Measurements from ENCODE around the gene SURF4. TPM values are rescaled to one million over a fixed set of nuclear protein-coding genes. Genes with fewer than 3 reads are reported as not detected.

The SURF4 gene
- total and polyA plus RNA-seq, 2 of the 13 experiments (the other 11 are each of a cell fraction or from before 2014, with no cell fraction given), result 220 to 265 TPM

DNA sequence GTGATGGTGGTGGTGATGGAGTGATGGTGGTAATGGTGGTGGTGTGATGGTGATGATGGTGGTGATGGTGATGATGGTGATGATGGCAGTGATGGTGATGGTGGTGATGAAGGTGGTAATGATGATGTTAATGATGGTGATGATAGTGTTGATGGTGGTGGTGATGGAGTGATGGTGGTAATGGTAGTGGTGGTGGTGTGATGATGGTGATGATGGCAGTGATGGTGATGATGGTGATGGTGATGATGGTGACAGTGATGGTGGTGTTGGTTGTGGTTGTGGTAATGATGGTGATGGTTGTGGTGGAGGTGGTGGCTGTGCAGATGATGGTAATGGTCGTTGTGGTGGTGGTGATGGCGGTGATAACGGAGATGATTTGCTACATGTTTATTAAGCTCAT lies 7.6 kb upstream of the SURF4 start:
- Histone ChIP-seq H3K9me3 (ENCODE audit: low read length) (peaks cover 10% of the 10 kb centered on the region; the same call in 1 of the 2 replicates), H3K36me3 (replicated peaks in 1 of 2; ENCODE audit: control insufficient read depth in 1 of 2, insufficient read depth in 2 of 2, low read length in 2 of 2) (no peaks in the 10 kb centered on the region), H3K79me2 (ENCODE audit: insufficient read depth, low read length) (no peaks in the 10 kb centered on the region), H3K4me3 (replicated peaks in 1 of 3; ENCODE audit: insufficient read depth in 1 of 3, low read depth in 2 of 3, low read length in 3 of 3) (no peak overlapping the region), H3K4me2 (ENCODE audit: low read depth, low read length) (no peak overlapping the region), H4K20me1 (ENCODE audit: insufficient read depth, low read length) (no peaks in the 10 kb centered on the region), H3K9ac (ENCODE audit: insufficient read depth, low read depth, low read length) (no peak overlapping the region), H3K27ac (ENCODE audit: extremely low read length, insufficient read depth, low read length) (no peak overlapping the region), H3K27me3 (ENCODE audit: control insufficient read depth in 1 of 2, insufficient read depth in 2 of 2, low read length in 2 of 2) (no peaks in the 10 kb centered on the region), H3K4me1 (ENCODE audit: insufficient read depth, low read length) (peaks cover 65% of the 10 kb centered on the region), H2AFZ (ENCODE audit: low read length) (no peak overlapping the region)
- no peak for DNase-seq (ENCODE audit: low spot score)
- ChIA-PET CTCF (ENCODE audit: low intra/inter-chr PET ratio, low total read pairs) (no interaction called here), POLR2A (interaction anchor here (3.7 kb wide), 1 partner anchor 35 kb away, joined by 18 read pairs; the partner anchor contains the start of genes MED22 and RPL7A)
- intact Hi-C loops (cut with micrococcal nuclease; ENCODE audit: unreplicated experiment) (loop anchor here (1.0 kb wide), 1 partner anchor 8 kb away; no protein-coding TSS in a partner anchor), in situ Hi-C loops (cut with HindIII; ENCODE audit: extremely low pct_ligation_motif_present, low pct_unique_long_range_greater_than_20kb) (no loop called here)
- TF ChIP-seq ZFYVE20 (CRISPR knock-in tag; IDR thresholded peaks at IDR 0.05; ENCODE audit: borderline replicate concordance, low read depth), result 0 out of 2 replicates have a peak, but pooled peaks have one; percentile 38
- TF ChIP-seq SP2 (CRISPR knock-in tag; IDR thresholded peaks at IDR 0.05), result no peak
- no peak for TF ChIP-seq ZNF235 (CRISPR knock-in tag; IDR thresholded peaks at IDR 0.05; ENCODE audit: borderline replicate concordance)
- TF ChIP-seq ZNF350 (CRISPR knock-in tag; IDR thresholded peaks at IDR 0.05; ENCODE audit: borderline replicate concordance, low read depth), result no peak
- no peak for TF ChIP-seq ZNF589 (CRISPR knock-in tag; conservative IDR thresholded peaks at IDR 0.05)
- no peak for TF ChIP-seq ZBTB21 (CRISPR knock-in tag; IDR thresholded peaks at IDR 0.05)
- no peak for TF ChIP-seq ATAD3A (CRISPR knock-in tag; IDR thresholded peaks at IDR 0.05)
- no peak for TF ChIP-seq KDM3A (CRISPR knock-in tag; IDR thresholded peaks at IDR 0.05; ENCODE audit: low read depth)
- TF ChIP-seq ZNF362 (CRISPR knock-in tag; IDR thresholded peaks at IDR 0.05; ENCODE audit: borderline replicate concordance), result no peak
- no peak for TF ChIP-seq RAD21 (CRISPR knock-in tag; IDR thresholded peaks at IDR 0.05)
- TF ChIP-seq CREB1 (IDR thresholded peaks at IDR 0.05), result peak; percentile 84
- no peak for TF ChIP-seq CREB1 (CRISPR knock-in tag; IDR thresholded peaks at IDR 0.05)
- TF ChIP-seq MXD4 (CRISPR knock-in tag; IDR thresholded peaks at IDR 0.05), result no peak
- no peak for TF ChIP-seq NFIB (CRISPR knock-in tag; IDR thresholded peaks at IDR 0.05; ENCODE audit: borderline replicate concordance)
- TF ChIP-seq NFYC (CRISPR knock-in tag; IDR thresholded peaks at IDR 0.05), result no peak
- no peak for FAIRE-seq
- no peak for ATAC-seq
- 88% methylated on average over 3 of the region's 3 CpGs for WGBS (ENCODE audit: low lambda C conversion rate)
- no TSS peak for BruUV-seq (replicated peaks)
